Measurements from ENCODE around the gene COBLL1.

- no peak for TF ChIP-seq POLR2AphosphoS5 (IDR thresholded peaks at IDR 0.05; ENCODE audit: low read depth, low read length)
- TF ChIP-seq TAF1 (IDR thresholded peaks at IDR 0.05; ENCODE audit: borderline replicate concordance, insufficient read depth, low read length): no peak
- no peak for TF ChIP-seq SIN3A (IDR thresholded peaks at IDR 0.05; ENCODE audit: borderline replicate concordance, insufficient read depth, low read length)
- TF ChIP-seq REST (IDR thresholded peaks at IDR 0.05; ENCODE audit: insufficient read depth in 1 of 2, low read depth in 2 of 2, low read length in 2 of 2): no peak
- no peak for TF ChIP-seq FOXP2 (optimal IDR thresholded peaks at IDR 0.05; ENCODE audit: borderline replicate concordance, extremely low read depth, extremely low read length, insufficient read depth)
These were observed 29.2 kb downstream of the COBLL1 start for GRCh38 chr2:164812378-164812777.
